GM21526 (cell line): Measurements from ENCODE around the gene PNKD.

Experiments used
- ATAC-seq: cut with Tn5 transposase; IDR thresholded peaks from one replicate; pipeline ENCODE4 v1.9.1; 2021; ENCODE audit warnings: moderate library complexity; ENCODE audit not compliant: unreplicated experiment, low FRiP score

The PNKD gene

GRCh38 chr2:218269900-218270720 is at the start of gene PNKD, which contains the start of gene AAMP:
PNKD (plus strand) TSS chr2:218270519; CDS start chr2:218270536, 17 bp downstream.
AAMP (minus strand) TSS chr2:218270137; CDS start chr2:218270086, 51 bp downstream.
- peak; percentile 82 for ATAC-seq

- ATAC-seq: no peak
These were observed 49.3 kb upstream of the PNKD start for GRCh38 chr2:218221000-218221399.

- no peak for ATAC-seq
These were observed 47.3 kb upstream of the PNKD start for GRCh38 chr2:218223046-218223445.

- no peak for ATAC-seq
These were observed 46.1 kb upstream of the PNKD start for GRCh38 chr2:218224186-218224585.

- ATAC-seq: no peak
These were observed 43.4 kb upstream of the PNKD start for GRCh38 chr2:218226903-218227302.

- no peak for ATAC-seq
These were observed 41.8 kb upstream of the PNKD start for GRCh38 chr2:218228366-218229090.

GRCh38 chr2:218229239-218229638 is 41.1 kb upstream of the PNKD start:
- peak; percentile 69 for ATAC-seq

- ATAC-seq: no peak
These were observed 40.5 kb upstream of the PNKD start for GRCh38 chr2:218229851-218230250.

GRCh38 chr2:218230882-218231281 is 39.4 kb upstream of the PNKD start:
- no peak for ATAC-seq

GRCh38 chr2:218233543-218233942 is 36.8 kb upstream of the PNKD start:
- ATAC-seq: no peak

- no peak for ATAC-seq
These were observed 35.8 kb upstream of the PNKD start for GRCh38 chr2:218234521-218234920.

- no peak for ATAC-seq
These were observed 35.3 kb upstream of the PNKD start for GRCh38 chr2:218235017-218235416.

- no peak for ATAC-seq
These were observed 33.5 kb upstream of the PNKD start for GRCh38 chr2:218236829-218237228.

- ATAC-seq: no peak
These were observed 31.4 kb upstream of the PNKD start for GRCh38 chr2:218238887-218239286.

GRCh38 chr2:218244204-218244603 is 26.1 kb upstream of the PNKD start:
- ATAC-seq: no peak

- no peak for ATAC-seq
These were observed 25.7 kb upstream of the PNKD start for GRCh38 chr2:218244665-218245064.

GRCh38 chr2:218245214-218245613 is 25.1 kb upstream of the PNKD start:
- no peak for ATAC-seq

- ATAC-seq: no peak
These were observed 20.6 kb upstream of the PNKD start for GRCh38 chr2:218249691-218250090.

GRCh38 chr2:218252509-218253231 is 17.6 kb upstream of the PNKD start:
- ATAC-seq: no peak

- no peak for ATAC-seq
These were observed 17.1 kb upstream of the PNKD start for GRCh38 chr2:218253232-218253625.

GRCh38 chr2:218255446-218255845 is 14.9 kb upstream of the PNKD start:
- no peak for ATAC-seq
